Thyroid gland (tissue), 4 donors: ENCODE measurements around the gene SPATA13.

Source experiments
- POLR2A ChIP-seq, 2 donors: fragments of 450-650 bp; IDR thresholded peaks; one replicate each; pipeline ENCODE4 v1.6.1; 2017; ENCODE audit warnings: antibody characterized with exemption in 2 of 2, mild to moderate bottlenecking in 2 of 2, moderate library complexity in 1 of 2
- TF ChIP-seq, protein P1 (sequence below), 6 experiments: fragments of 200-600 bp in 3 of 6; fragments of 450-650 bp in 3 of 6; sonication (generic) in 3 of 6; IDR thresholded peaks; one replicate each; pipeline ENCODE4 v1.5.1; 2016 to 2019; ENCODE audit warnings: antibody characterized with exemption in 6 of 6, mild to moderate bottlenecking in 2 of 6, inconsistent platforms in 1 of 6, moderate library complexity in 1 of 6

DNA sequence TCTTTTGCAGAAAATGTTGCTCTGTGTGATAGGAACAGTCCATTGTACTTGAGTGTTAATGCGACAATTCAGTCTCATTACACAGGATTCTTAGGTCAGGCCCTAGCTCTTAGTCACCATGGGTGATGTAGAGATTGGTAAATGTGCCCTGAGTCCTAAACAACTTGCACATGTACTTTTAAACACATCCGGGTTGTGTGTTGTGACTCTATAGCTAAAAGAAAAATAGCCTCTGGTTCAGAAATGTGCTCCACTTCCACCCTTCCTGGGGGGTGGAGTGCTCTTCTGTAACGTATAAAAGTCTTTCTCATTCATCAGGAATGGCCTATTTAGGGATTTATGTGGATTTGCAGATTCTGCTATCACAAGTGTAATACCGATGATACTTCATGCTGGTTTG is 5.2 kb downstream of the SPATA13 start:
- no peak for TF ChIP-seq POLR2A (IDR thresholded peaks at IDR 0.05)
- TF ChIP-seq, protein P1, sequence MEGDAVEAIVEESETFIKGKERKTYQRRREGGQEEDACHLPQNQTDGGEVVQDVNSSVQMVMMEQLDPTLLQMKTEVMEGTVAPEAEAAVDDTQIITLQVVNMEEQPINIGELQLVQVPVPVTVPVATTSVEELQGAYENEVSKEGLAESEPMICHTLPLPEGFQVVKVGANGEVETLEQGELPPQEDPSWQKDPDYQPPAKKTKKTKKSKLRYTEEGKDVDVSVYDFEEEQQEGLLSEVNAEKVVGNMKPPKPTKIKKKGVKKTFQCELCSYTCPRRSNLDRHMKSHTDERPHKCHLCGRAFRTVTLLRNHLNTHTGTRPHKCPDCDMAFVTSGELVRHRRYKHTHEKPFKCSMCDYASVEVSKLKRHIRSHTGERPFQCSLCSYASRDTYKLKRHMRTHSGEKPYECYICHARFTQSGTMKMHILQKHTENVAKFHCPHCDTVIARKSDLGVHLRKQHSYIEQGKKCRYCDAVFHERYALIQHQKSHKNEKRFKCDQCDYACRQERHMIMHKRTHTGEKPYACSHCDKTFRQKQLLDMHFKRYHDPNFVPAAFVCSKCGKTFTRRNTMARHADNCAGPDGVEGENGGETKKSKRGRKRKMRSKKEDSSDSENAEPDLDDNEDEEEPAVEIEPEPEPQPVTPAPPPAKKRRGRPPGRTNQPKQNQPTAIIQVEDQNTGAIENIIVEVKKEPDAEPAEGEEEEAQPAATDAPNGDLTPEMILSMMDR (IDR thresholded peaks at IDR 0.05) = no peak
